Placental pericyte (primary cell): ENCODE results near the gene OR2C1. TPM values are rescaled to one million over a fixed set of nuclear protein-coding genes. Genes with fewer than 3 reads are reported as not detected.

ENCODE experiments used
- total RNA-seq: library from RNA; depleted of rRNA; stranded (reverse); fragments of >200 nt; gene quantifications from 2 replicates; pipeline ENCODE4 v1.2.3, GENCODE V29; 2012

Gene OR2C1
- 0.22 TPM in 1 of 2 replicates, not detected in the other for total RNA-seq

GRCh38 chr16:3355589-3355988 is at the start of gene OR2C1:
TSS of gene OR2C1 (plus strand) at chr16:3355889. CDS start at chr16:3355941, 52 bp downstream.

GRCh38 chr16:3400779-3401688 is 45.3 kb downstream of the OR2C1 start, which contains the start of the genes ZNF174 and ZSCAN32:
TSS of gene ZNF174 (plus strand) at chr16:3401215. CDS start at chr16:3402005, 790 bp downstream.
TSS of gene ZSCAN32 (minus strand) at chr16:3401004. CDS start at chr16:3397557, 3,447 bp downstream.

Other genes starting within 250 kb of the OR2C1 start
- 17.9 and 20.0 TPM in 2 replicates for gene ZNF205, start 243.3 kb upstream of the OR2C1 start, total RNA-seq
- 8.3 and 11.4 TPM in 2 replicates for gene ZNF213, start 220.9 kb upstream of the OR2C1 start, total RNA-seq
- not detected in 2 replicates for gene OR1F1, start 167.7 kb upstream of the OR2C1 start, total RNA-seq
- gene ZNF200, start 120.7 kb upstream of the OR2C1 start, total RNA-seq, result 12.9 and 14.0 TPM in 2 replicates
- gene MEFV, start 99.3 kb upstream of the OR2C1 start, total RNA-seq, result not detected in 2 replicates
- gene ZNF263, start 72.4 kb upstream of the OR2C1 start, total RNA-seq, result 49.5 and 54.7 TPM in 2 replicates
- 2.4 and 3.6 TPM in 2 replicates for gene TIGD7, start 50.5 kb upstream of the OR2C1 start, total RNA-seq
- gene ZNF75A, start 50.4 kb upstream of the OR2C1 start, total RNA-seq, result 22.3 and 28.1 TPM in 2 replicates
- 9.8 and 11.6 TPM in 2 replicates for gene ZSCAN32, start 45.1 kb downstream of the OR2C1 start, total RNA-seq
- 5.0 and 9.3 TPM in 2 replicates for gene ZNF174, start 45.3 kb downstream of the OR2C1 start, total RNA-seq
- gene ZNF597, start 87.6 kb downstream of the OR2C1 start, total RNA-seq, result 4.2 and 5.6 TPM in 2 replicates
- 15.5 and 17.3 TPM in 2 replicates for gene NAA60, start 87.8 kb downstream of the OR2C1 start, total RNA-seq
- gene C16orf90, start 139.6 kb downstream of the OR2C1 start, total RNA-seq, result not detected in 2 replicates
- 11.0 and 20.8 TPM in 2 replicates for gene CLUAP1, start 145.1 kb downstream of the OR2C1 start, total RNA-seq
- gene NLRC3, start 221.5 kb downstream of the OR2C1 start, total RNA-seq, result not detected in 2 replicates